T-cell (primary cell): ENCODE results near the gene NEGR1. TPM values are rescaled to one million over a fixed set of nuclear protein-coding genes. Genes with fewer than 3 reads are reported as not detected.

Source experiments
- ATAC-seq, 4 experiments: fragments of 200-7000 bp in 3 of 4; fragments of 150-1000 bp in 1 of 4; cut with Tn5 transposase; replicated peaks in 1 of 4; 1 replicate in 3 of 4; 2 replicates in 1 of 4; pipeline ENCODE4 v1.10.0; 2021; ENCODE audit warnings: moderate library complexity in 3 of 4, mild to moderate bottlenecking in 2 of 4, moderate number of reproducible peaks in 1 of 4
- CTCF ChIA-PET, 2 donors: fragments of 300-600 bp; sonication (Branson Sonifier 250); formaldehyde crosslinking; loops; one replicate each; lab custom pipeline; 2022; ENCODE audit warnings: antibody characterized with exemption in 2 of 2; lab: Charles Lee
- POLR2A ChIA-PET, 2 donors: fragments of 300-600 bp; sonication (Branson Sonifier 250); formaldehyde crosslinking; loops; one replicate each; lab custom pipeline; 2022; ENCODE audit warnings: antibody characterized with exemption in 2 of 2; lab: Charles Lee
- DNase-seq, 35 experiments: peaks; one replicate each; pipeline versions ENCODE4 v3.0.0 to v3.0.0-alpha.2; 2013 to 2023
- H3K27ac ChIP-seq: one replicate; pipeline ENCODE4 v1.5.1; 2013; ENCODE audit warnings: low read length
- H3K27me3 ChIP-seq, 2 experiments: replicated peaks in 1 of 2; 1 replicate in 1 of 2; 2 replicates in 1 of 2; pipeline versions ENCODE4 v1.6.1 to v1.7.0; 2013; ENCODE audit warnings: low read length in 1 of 2, mixed read lengths in 1 of 2; ENCODE audit not compliant: control insufficient read depth in 2 of 2, insufficient read depth in 2 of 2; ENCODE audit errors: extremely low read depth in 1 of 2
- H3K36me3 ChIP-seq, 2 donors: 1 replicate in 1 of 2; 2 replicates in 1 of 2; pipeline versions ENCODE4 v1.6.1 to v1.7.0; 2013; ENCODE audit warnings: low read length in 1 of 2; ENCODE audit not compliant: control insufficient read depth in 2 of 2, insufficient read depth in 1 of 2; ENCODE audit errors: extremely low read depth in 1 of 2
- H3K4me1 ChIP-seq, 2 experiments: 1 replicate in 1 of 2; 2 replicates in 1 of 2; pipeline versions ENCODE4 v1.6.1 to v1.7.0; 2013; ENCODE audit warnings: low read length in 2 of 2, mixed read lengths in 1 of 2; ENCODE audit not compliant: insufficient read depth in 2 of 2, control insufficient read depth in 1 of 2; ENCODE audit errors: extremely low read depth in 1 of 2
- H3K4me3 ChIP-seq, 2 donors: 1 replicate in 1 of 2; 2 replicates in 1 of 2; pipeline versions ENCODE4 v1.5.1 to v1.7.0; 2013; ENCODE audit warnings: mild to moderate bottlenecking in 2 of 2, low read length in 1 of 2, moderate library complexity in 1 of 2; ENCODE audit not compliant: control insufficient read depth in 1 of 2; ENCODE audit errors: extremely low read depth in 1 of 2
- H3K9me3 ChIP-seq: 2 replicates; pipeline ENCODE4 v1.7.0; 2013
- H3K27ac Mint-ChIP-seq, 2 donors: one replicate each; pipeline ENCODE4 v1.8.0; 2020 to 2021; ENCODE audit warnings: mild to moderate bottlenecking in 2 of 2, mixed read lengths in 2 of 2
- H3K27me3 Mint-ChIP-seq, 2 donors: one replicate each; pipeline ENCODE4 v1.8.0; 2021 to 2022; ENCODE audit warnings: mixed read lengths in 2 of 2
- H3K36me3 Mint-ChIP-seq: one replicate; pipeline ENCODE4 v1.8.0; 2021; ENCODE audit warnings: mixed read lengths
- H3K4me1 Mint-ChIP-seq, 3 donors: one replicate each; pipeline ENCODE4 v1.8.0; 2020 to 2022; ENCODE audit warnings: mixed read lengths in 3 of 3, mild to moderate bottlenecking in 1 of 3
- H3K4me3 Mint-ChIP-seq, 3 donors: one replicate each; pipeline ENCODE4 v1.8.0; 2020 to 2022; ENCODE audit warnings: mild to moderate bottlenecking in 3 of 3, mixed read lengths in 3 of 3, moderate library complexity in 3 of 3
- H3K9me3 Mint-ChIP-seq, 3 donors: one replicate each; pipeline ENCODE4 v1.8.0; 2020 to 2022; ENCODE audit warnings: mixed read lengths in 3 of 3
- WGBS: methylation state at CpG from one replicate; pipeline ENCODE4 v1.1.5; 2013; ENCODE audit warnings: missing lambda C conversion rate; ENCODE audit not compliant: insufficient coverage; 5-methylcytosine and 5-hydroxymethylcytosine counted together
- total RNA-seq, 35 experiments: library from RNA in 6 of 35; stranded (reverse) in 6 of 35; fragments of 120-200 nt in 1 of 35; gene quantifications; one replicate each; pipeline versions ENCODE4 v1.2.1 to v1.2.4 and lab custom pipeline; 2013 to 2026

NEGR1 gene
- total RNA-seq, 5 donors from 2014 or later (not counting 1 experiment from before 2014, with no cell fraction given): 0.05 to 0.26 (median 0.14) TPM; not detected in 1

DNA sequence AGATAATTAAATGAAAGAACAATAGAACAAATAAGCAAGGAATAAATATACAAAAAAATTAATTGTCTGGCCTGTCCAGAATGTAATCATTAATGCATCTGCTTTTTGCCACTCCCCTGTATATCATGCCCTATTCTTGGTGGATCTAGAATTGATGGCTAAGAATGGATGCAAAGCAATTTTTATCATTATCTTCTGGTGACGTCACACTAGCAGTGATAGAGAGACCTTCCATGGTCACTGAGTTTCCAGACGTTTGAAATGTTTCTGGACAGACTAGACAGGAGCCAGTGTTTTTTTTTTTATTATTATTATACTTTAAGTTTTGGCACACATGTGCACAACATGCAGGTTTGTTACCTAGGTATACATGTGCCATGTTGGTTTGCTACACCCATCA, 563.0 kb downstream of the NEGR1 start:
- ATAC-seq: no peak
- Histone ChIP-seq H3K4me3 (no peak overlapping the region), H3K9me3 (no peaks in the 10 kb centered on the region), H3K27me3 (no peaks in the 10 kb centered on the region), H3K36me3 (no peaks in the 10 kb centered on the region), H3K27ac (no peak overlapping the region), H3K4me1 (no peaks in the 10 kb centered on the region)
- Mint-ChIP-seq H3K27ac (no peak overlapping the region), H3K9me3 (peaks cover 10 to 31% (median 15%) of the 10 kb centered on the region in 3 donors), H3K36me3 (no peaks in the 10 kb centered on the region), H3K4me3 (no peak overlapping the region), H3K27me3 (no peaks in the 10 kb centered on the region), H3K4me1 (no peaks in the 10 kb centered on the region)
- WGBS: no CpG with 5 or more reads among the region's 2 CpGs
- ChIA-PET CTCF (no interaction called here), POLR2A (no interaction called here)
- DNase-seq: no peak

DNA sequence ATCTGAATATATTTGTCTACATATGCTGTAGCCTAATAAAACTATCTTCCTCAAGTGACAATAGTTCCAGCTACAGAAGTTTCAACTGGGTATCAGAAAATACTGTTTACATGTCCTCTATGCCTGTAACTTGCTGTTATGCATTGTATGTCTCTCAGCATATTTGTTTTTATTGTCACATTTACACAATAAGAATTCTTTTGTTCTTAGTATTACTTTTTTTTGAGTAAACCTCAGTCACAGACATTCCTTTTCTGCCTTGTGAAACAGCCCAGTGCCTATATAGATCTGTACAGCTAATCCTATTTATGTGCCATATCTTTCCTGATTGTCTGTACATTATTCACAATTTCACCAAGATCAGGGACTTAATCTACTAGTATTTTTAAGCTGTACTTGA, 565.2 kb downstream of the NEGR1 start:
- H3K4me3 Mint-ChIP-seq: no peak overlapping the region
- POLR2A ChIA-PET: no interaction called here
- H3K27ac Mint-ChIP-seq: no peak overlapping the region

DNA sequence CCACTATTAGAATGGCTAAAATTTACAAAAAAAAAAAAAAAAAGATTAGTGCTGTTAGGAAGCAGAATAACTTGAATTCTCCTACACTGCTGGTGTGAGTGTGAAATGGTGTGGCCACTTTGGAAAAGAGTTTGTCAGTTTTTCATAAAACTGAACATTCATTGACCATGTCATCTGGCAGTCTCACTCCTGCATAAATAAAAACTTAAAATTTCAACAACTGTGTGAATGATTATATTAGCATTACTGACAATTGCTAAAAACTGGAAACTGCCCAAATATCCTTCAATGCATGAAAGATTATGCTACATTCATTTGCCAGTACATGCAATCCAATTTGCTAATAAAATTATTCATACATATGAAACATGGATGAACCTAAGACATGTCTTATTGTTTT, 570.9 kb downstream of the NEGR1 start:
- Mint-ChIP-seq H3K9me3 (peaks cover 13 to 36% (median 29%) of the 10 kb centered on the region in 3 donors), H3K27ac (no peak overlapping the region), H3K4me3 (no peak overlapping the region), H3K4me1 (no peaks in the 10 kb centered on the region), H3K27me3 (no peaks in the 10 kb centered on the region), H3K36me3 (no peaks in the 10 kb centered on the region)
- CTCF ChIA-PET: no interaction called here
- H3K27ac ChIP-seq: no peak overlapping the region
- no peaks in the 10 kb centered on the region for H3K36me3 ChIP-seq
- no peak overlapping the region for H3K4me3 ChIP-seq
- ATAC-seq (no peak), DNase-seq (no peak)
- no peaks in the 10 kb centered on the region for H3K27me3 ChIP-seq
- POLR2A ChIA-PET: no interaction called here
- no peaks in the 10 kb centered on the region for H3K4me1 ChIP-seq
- H3K9me3 ChIP-seq: no peaks in the 10 kb centered on the region

More for the DNA sequence above, 565.2 kb downstream of the NEGR1 start:
- no peaks in the 10 kb centered on the region for H3K36me3 Mint-ChIP-seq
- Histone ChIP-seq H3K27ac (no peak overlapping the region), H3K36me3 (no peaks in the 10 kb centered on the region), H3K4me3 (no peak overlapping the region), H3K4me1 (no peaks in the 10 kb centered on the region), H3K9me3 (no peaks in the 10 kb centered on the region), H3K27me3 (no peaks in the 10 kb centered on the region)
- H3K4me1 Mint-ChIP-seq: no peaks in the 10 kb centered on the region
- CTCF ChIA-PET: no interaction called here
- peaks cover 10 to 37% (median 15%) of the 10 kb centered on the region in 3 donors for H3K9me3 Mint-ChIP-seq
- no peaks in the 10 kb centered on the region for H3K27me3 Mint-ChIP-seq
- no peak for ATAC-seq
- no peak for DNase-seq

DNA sequence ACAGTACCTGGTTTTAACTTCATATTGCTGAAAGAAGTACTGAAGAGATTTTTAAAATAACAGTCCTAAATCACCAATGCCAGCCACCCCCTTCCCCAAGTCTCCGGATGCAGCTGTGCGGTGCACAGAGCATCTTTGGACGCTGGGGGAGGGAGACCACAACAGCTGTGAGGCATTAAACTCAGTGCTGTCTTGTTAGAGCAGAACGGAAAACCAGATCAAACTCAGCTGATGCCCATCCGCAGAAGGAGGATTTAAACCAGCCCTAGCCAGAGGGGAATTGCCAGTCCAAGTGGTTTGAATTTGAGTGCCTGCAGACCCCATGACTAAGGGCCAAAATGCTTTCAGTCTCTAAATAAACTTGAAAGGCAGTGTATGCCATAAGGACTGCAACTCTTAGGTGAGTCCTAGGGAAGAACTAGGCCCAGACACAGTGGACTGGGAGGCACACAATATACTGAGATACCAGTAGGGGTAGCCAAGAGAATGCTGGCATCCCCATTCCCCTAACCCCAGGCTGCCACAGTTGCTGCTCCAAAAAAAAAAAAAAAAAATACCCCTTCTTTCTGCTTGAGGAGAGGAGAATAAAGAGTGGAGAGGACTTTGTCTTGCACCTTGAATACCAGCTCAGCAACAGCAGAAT, 576.2 kb downstream of the NEGR1 start:
- no peaks in the 10 kb centered on the region for H3K27me3 ChIP-seq
- no peak overlapping the region for H3K27ac ChIP-seq
- H3K4me1 ChIP-seq: no peaks in the 10 kb centered on the region
- no peaks in the 10 kb centered on the region for H3K27me3 Mint-ChIP-seq
- no peak for DNase-seq
- no peaks in the 10 kb centered on the region for H3K9me3 ChIP-seq
- ChIA-PET POLR2A (no interaction called here), CTCF (no interaction called here)
- no peak overlapping the region for H3K4me3 Mint-ChIP-seq
- H3K4me3 ChIP-seq: no peak overlapping the region
- no peak overlapping the region for H3K27ac Mint-ChIP-seq
- WGBS: 19% methylated on average over 2 of the region's 5 CpGs
- no peak for ATAC-seq
- peaks cover 3 to 42% (median 26%) of the 10 kb centered on the region in 3 donors for H3K9me3 Mint-ChIP-seq
- no peaks in the 10 kb centered on the region for H3K4me1 Mint-ChIP-seq
- no peaks in the 10 kb centered on the region for H3K36me3 ChIP-seq
- H3K36me3 Mint-ChIP-seq: no peaks in the 10 kb centered on the region

DNA sequence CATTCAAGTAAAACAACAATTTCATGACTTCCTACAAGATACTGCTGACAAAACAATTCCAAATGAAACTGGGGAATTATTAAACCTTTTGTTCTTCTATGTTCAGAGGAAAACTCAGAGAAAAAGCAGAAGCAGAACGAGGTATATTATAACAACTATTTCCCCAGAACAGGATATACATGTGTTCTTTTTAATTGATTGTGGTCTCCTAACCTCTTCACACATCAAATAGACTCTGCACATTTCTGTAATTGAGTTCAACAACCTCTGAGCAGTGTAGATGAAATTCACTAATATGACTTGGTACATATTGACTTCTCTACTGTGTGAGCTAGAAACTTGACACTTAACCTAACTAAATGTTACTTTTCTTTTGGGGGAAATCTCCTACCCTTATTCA, 584.2 kb downstream of the NEGR1 start:
- H3K4me3 Mint-ChIP-seq: no peak overlapping the region
- no CpG with 5 or more reads among the region's 1 CpG for WGBS

DNA sequence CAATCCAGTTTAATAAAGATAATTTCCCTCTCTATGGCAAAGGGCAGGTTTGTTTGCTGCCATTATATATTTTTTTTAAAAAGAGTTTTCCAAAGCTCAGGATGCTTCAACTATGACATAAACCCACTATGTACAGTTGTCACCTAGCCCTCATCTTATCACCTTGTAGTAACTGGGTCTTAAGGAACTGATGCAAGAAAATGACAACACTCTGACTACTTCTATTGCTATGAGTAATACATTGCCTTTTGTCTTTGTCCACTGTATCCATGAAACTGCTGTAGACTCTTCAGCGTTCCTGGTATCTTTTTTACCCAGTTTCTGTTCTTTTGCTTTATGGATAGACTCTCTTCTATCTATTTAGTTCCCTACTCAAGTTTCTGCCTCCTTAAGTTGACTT, 586.5 kb downstream of the NEGR1 start:
- DNase-seq (no peak), ATAC-seq (no peak)
- H3K27ac Mint-ChIP-seq: no peak overlapping the region
- no peaks in the 10 kb centered on the region for H3K36me3 Mint-ChIP-seq
- H3K27ac ChIP-seq: no peak overlapping the region
- ChIA-PET CTCF (no interaction called here), POLR2A (no interaction called here)
- H3K4me1 Mint-ChIP-seq: no peaks in the 10 kb centered on the region
- H3K4me3 Mint-ChIP-seq: no peak overlapping the region
- no peaks in the 10 kb centered on the region for H3K9me3 ChIP-seq
- H3K36me3 ChIP-seq: no peaks in the 10 kb centered on the region
- H3K4me3 ChIP-seq: no peak overlapping the region
- no peaks in the 10 kb centered on the region for H3K27me3 Mint-ChIP-seq
- no CpG with 5 or more reads among the region's 1 CpG for WGBS
- no peaks in the 10 kb centered on the region for H3K27me3 ChIP-seq
- H3K4me1 ChIP-seq: peaks cover 0 to 2% of the 10 kb centered on the region in 2 experiments
- H3K9me3 Mint-ChIP-seq: peaks cover 0 to 8% (median 6%) of the 10 kb centered on the region in 3 donors

More for the DNA sequence above, 584.2 kb downstream of the NEGR1 start:
- no peak overlapping the region for H3K4me3 ChIP-seq
- peaks cover 0 to 2% of the 10 kb centered on the region in 2 experiments for H3K4me1 ChIP-seq
- CTCF ChIA-PET: no interaction called here
- peaks cover 0 to 20% (median 14%) of the 10 kb centered on the region in 3 donors for H3K9me3 Mint-ChIP-seq
- H3K27me3 Mint-ChIP-seq: no peaks in the 10 kb centered on the region
- H3K4me1 Mint-ChIP-seq: no peaks in the 10 kb centered on the region
- H3K36me3 Mint-ChIP-seq: no peaks in the 10 kb centered on the region
- H3K27ac Mint-ChIP-seq: no peak overlapping the region
- no peaks in the 10 kb centered on the region for H3K27me3 ChIP-seq
- ATAC-seq (no peak), DNase-seq (no peak)
- H3K36me3 ChIP-seq: no peaks in the 10 kb centered on the region
- no peaks in the 10 kb centered on the region for H3K9me3 ChIP-seq
- POLR2A ChIA-PET: no interaction called here
- H3K27ac ChIP-seq: no peak overlapping the region

DNA sequence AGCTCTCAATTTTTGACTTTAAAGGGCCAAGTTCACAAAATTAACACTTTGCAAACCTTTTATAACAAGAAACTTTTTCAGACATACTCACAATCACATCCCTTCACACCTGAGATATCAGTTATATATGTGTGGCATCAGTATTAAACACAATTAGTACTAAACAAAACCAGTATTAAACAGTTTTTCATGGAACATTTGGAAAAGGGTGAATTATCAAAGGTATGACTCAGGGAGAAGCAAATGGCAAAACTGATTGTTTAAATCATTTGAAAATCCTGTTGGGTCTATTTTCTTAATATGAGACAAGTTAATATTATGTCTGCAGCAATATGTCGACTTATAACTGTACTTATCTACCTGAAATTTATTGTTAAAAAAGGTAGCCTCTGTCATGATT, 587.3 kb downstream of the NEGR1 start:
- CTCF ChIA-PET: no interaction called here
- H3K27ac Mint-ChIP-seq: no peak overlapping the region
- H3K4me3 ChIP-seq: no peak overlapping the region
- POLR2A ChIA-PET: no interaction called here
- no CpG with 5 or more reads among the region's 1 CpG for WGBS
- no peaks in the 10 kb centered on the region for H3K27me3 ChIP-seq
- no peak for ATAC-seq
- no peaks in the 10 kb centered on the region for H3K36me3 Mint-ChIP-seq
- H3K4me3 Mint-ChIP-seq: no peak overlapping the region
- no peaks in the 10 kb centered on the region for H3K9me3 ChIP-seq
- H3K27me3 Mint-ChIP-seq: no peaks in the 10 kb centered on the region
- DNase-seq: no peak
- peaks cover 0 to 9% (median 6%) of the 10 kb centered on the region in 3 donors for H3K9me3 Mint-ChIP-seq
- no peaks in the 10 kb centered on the region for H3K36me3 ChIP-seq
- H3K27ac ChIP-seq: no peak overlapping the region
- H3K4me1 Mint-ChIP-seq: no peaks in the 10 kb centered on the region
- H3K4me1 ChIP-seq: peaks cover 0 to 2% of the 10 kb centered on the region in 2 experiments
